NCI-H2171 treated with DMSO at 0.1 percent for 48 hours (cell line): ENCODE results near the gene C17orf67.

Experiments used
- DNase-seq: peaks from one replicate; lab custom pipeline; 2025; lab: John Stamatoyannopoulos, UW

The C17orf67 gene, protein sequence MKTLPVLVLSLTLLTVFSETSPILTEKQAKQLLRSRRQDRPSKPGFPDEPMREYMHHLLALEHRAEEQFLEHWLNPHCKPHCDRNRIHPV

GRCh38 chr17:56833809-56834379 is at the start of gene C17orf67, which contains the start of gene DGKE:
C17orf67 (minus strand) TSS chr17:56833920; CDS start chr17:56815810, 18,110 bp downstream.
DGKE (plus strand) TSS chr17:56834151; CDS start chr17:56834796, 645 bp downstream.
- DNase-seq = peak; percentile 91

DNA sequence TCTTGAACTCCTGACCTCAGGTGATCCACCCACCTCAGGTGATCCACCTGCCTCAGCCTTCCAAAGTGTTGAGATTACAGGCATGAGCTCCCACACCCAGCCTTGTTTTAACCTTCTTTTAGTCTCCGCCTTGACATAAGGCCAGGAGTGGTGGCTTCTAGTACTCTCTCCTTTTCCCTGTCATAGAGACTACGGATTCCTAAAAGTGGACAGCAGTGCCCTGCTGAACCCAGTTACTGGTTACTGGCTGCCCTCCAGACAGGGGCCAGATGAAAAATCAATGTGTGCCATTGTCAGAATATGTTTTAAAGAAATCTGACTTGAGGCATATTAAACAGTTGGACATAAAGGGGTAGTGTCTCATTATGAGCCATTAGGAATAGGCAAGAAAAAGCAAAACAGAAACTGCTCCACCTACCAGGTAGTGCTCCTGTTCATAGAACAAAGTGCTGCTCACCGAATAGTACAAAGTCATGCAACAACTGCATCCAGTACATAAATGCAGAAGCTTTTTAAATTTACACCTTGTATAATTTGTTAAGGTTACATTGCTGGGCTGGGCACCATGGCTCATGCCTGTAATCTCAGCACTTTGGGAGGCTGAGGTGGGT is 48.1 kb upstream of the C17orf67 start:
- no peak for DNase-seq

GRCh38 chr17:56880571-56880970 is 46.9 kb upstream of the C17orf67 start:
- DNase-seq = no peak

- no peak for DNase-seq
Measured at GRCh38 chr17:56880133-56880532, 46.4 kb upstream of the C17orf67 start.

DNA sequence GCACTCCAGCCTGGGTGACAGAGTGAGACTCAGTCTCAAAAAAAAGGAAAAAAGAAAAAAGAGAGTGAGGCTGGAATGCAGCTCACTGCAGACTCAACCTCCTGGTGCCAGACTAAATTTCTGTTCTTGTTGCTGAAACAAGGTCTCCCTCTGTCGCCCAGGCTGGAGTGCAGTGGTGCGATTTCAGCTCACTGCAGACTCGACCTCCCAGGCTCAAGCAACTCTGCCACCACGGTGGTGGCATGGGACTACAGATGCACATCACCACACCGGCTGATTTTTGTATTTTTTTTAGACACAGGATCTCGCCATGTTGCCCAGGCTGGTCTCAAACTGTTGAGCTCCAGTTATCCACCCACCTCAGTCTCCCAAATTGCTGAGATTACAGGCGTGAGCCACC is 45.6 kb upstream of the C17orf67 start:
- no peak for DNase-seq

- no peak for DNase-seq
Measured at GRCh38 chr17:56876766-56877179, 43.1 kb upstream of the C17orf67 start.

DNA sequence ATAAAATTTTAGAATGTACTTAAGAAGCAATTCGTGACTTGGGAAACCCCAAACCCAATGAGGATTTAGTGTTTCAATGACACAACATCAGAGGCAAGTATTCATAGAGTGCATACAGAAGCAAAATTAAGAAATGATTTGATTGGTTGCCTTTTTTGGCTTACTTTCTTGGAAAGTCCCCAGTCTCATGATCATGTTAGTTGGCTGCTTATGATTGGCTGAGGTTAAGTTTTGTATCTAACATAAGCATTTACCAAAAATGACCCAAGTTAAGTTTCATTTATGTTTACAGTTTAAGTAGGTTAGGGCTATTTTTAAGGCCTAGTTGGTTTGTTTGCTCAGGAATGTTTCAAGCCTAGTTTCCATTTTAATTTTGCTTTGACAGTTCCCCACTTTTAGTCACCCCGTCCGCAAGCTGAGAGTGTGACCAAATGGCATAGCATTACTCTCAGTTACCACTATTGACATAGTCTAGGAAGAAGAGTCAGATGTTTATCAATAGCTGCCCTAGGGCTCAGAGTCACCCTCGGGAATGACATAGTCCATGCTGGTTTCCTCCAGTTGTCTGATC is 36.4 kb upstream of the C17orf67 start:
- DNase-seq = no peak

DNA sequence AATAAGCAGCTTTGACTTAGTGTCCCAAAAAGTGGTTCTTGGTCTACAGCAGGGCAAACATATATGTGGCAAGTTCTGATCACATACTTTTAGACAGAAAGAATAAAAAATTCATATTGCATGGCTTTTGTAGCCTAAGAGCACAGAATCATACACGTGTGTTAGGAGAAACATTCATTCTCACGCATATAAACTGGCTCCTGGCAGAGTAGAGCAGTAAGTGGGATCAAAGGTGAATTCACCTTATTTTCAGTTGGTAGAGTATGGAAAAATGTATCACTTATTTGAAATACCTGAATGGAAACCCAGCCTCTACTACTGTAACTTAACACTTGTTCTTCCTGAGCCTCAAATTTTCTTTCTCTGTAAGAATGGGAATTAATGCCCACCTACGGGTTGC is 35.0 kb upstream of the C17orf67 start:
- no peak for DNase-seq

GRCh38 chr17:56867948-56868376 is 34.2 kb upstream of the C17orf67 start:
- peak; percentile 2 for DNase-seq

DNA sequence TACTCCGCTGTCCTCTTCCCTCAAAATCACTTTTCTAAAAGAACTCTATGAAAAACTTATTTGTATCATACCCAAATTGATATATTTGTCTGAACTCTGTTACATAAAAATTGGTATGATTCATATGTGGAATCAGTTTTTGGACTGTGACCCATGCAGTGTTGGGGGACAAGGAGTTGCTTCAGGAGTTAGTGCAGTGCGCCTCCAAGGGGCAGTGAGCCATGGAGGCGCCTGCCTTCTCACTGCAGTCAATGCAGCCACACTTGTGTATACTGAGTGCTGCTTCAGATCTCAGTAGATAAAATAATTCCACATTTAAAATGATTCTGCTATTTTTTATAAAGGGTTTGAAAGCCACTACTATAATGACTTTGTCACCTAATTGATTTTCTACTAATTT is 32.8 kb upstream of the C17orf67 start:
- DNase-seq = no peak

- DNase-seq = no peak
Measured at GRCh38 chr17:56866076-56866475, 32.4 kb upstream of the C17orf67 start.

GRCh38 chr17:56863974-56864373 is 30.3 kb upstream of the C17orf67 start:
- DNase-seq = no peak

- no peak for DNase-seq
Measured at GRCh38 chr17:56861899-56862298, 28.2 kb upstream of the C17orf67 start.

DNA sequence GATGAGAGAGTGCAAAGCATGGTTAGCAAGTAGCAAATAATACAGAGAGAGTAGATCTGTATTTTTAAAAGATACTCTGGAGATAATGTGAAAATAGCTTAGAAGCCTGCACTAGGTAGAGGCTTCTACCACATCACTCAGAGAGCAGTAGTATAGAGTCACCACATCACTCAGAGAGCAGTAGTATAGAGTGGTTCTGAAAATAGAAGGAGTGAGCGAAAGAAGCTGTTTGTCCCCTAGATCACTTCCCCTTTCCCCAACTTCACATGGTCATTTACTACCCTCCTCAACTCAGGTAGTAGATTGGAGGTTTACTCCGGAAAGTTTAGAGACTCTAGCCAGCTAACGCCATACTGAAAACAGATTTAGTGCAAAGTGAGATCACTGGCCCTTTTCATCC is 17.3 kb upstream of the C17orf67 start:
- no peak for DNase-seq

DNA sequence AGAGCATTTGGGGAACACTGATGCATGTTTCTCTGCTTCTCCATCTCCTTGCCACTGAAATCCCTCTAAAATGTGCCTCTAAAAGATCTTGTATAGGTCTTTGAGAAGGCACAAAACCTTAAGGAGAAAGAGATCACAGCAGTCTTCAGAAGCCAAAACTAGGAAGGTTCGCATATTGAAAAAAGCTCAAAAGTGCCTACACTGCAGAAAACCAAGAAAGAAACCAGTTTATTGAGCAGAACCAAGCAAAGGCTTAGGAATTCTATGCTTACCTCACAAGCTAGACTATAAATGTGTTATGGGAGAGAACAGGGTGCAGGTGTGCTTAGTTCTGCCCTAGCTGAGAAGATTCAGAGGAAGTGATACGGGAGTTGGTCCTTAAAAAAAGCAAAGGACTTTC is 16.9 kb upstream of the C17orf67 start:
- no peak for DNase-seq

- DNase-seq = no peak
Measured at GRCh38 chr17:56849131-56849530, 15.4 kb upstream of the C17orf67 start.

DNA sequence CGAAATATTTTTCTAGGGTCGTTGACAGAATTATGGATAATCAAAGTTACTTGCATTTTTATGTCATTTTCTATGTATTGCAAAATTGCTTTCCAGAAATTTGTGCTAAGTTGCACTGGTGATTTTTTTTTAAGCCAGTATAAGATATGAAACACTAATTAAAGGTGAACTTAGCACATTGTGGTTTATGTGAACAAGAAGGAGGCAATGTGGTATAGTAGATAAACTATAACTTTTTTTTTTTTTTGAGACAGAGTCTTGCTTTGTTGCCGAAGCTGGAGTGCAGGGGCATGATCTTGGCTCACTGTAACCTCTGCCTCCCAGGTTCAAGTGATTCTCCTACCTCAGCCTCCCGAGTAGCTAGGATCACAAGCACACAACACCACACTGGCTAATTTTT is 13.4 kb upstream of the C17orf67 start:
- no peak for DNase-seq

DNA sequence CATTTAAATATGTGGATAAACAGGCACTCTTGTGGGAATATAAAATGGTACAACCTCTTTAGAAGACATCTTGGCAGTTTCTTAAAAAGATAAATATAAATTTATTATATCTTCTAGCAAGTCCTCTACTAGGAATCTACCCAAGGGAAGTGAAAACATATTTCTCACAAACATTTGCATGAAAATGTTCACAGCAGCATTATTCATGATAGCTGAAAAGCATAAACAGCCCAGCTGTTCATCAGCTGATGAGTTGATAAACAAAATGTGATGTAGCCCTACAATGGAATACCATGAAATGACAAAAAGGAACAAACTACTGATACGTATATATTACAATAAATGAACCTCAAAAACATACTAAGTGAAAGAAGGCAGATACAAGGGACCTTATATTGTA is 12.2 kb upstream of the C17orf67 start:
- no peak for DNase-seq

DNA sequence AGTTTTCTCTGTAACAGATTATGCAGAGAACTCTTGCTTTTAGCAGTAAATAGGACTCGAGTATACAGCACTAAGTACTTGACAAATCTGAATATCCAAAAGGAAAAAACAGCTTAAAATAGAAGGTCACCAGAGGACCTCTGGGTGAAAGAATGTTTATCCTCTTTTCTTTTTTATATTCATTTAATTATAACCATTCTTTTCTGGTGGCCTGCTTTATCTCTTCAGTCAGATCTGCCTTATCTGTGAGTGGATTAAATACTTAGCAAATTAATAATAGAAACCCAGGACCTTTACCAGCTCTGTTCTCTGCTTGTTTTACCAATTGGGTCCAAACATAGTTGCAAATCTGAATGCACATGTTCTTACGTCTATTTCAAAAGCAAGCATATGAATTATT is 8.9 kb upstream of the C17orf67 start:
- DNase-seq = no peak

GRCh38 chr17:56838687-56839086 is 5.0 kb upstream of the C17orf67 start:
- no peak for DNase-seq

DNA sequence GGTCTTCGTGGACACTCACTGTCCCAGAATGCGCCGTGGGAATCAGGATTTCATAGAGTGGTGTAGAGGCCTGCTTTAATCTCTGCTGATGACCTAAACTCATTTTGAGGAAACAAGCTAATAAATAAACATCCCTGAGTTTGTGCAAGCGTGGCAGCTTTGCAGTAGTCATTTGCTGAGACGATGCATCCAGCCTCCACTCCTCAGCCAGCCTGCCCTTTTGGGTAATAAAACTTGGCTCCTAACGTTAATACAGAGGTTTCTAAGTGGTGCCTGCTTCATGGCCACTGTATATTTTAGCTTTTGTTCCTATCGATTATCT is 1.5 kb upstream of the C17orf67 start:
- no peak for DNase-seq

- peak; percentile 59 for DNase-seq
Measured at GRCh38 chr17:56834380-56835263, 902 bp upstream of the C17orf67 start.
